Neuronal stem cell (in vitro differentiated cells): ENCODE results near the gene CCDC194.

ENCODE experiments used
- DNase-seq: peaks from one replicate; pipeline ENCODE4 v3.0.0-alpha.2; 2013; ENCODE audit warnings: low spot score
- H2AFZ ChIP-seq: one replicate; pipeline ENCODE4 v1.6.1; 2013; ENCODE audit warnings: mild to moderate bottlenecking, low read length, inconsistent platforms
- H2AK5ac ChIP-seq: 2 replicates; pipeline ENCODE4 v1.6.1; 2013; ENCODE audit warnings: low read depth, mild to moderate bottlenecking, inconsistent platforms, low read length, moderate library complexity, mixed read lengths
- H2BK120ac ChIP-seq: 2 replicates; pipeline ENCODE4 v1.6.1; 2013; ENCODE audit warnings: low read depth, mild to moderate bottlenecking, inconsistent platforms, low read length, moderate library complexity, mixed read lengths
- H2BK12ac ChIP-seq: one replicate; pipeline ENCODE4 v1.6.1; 2013; ENCODE audit warnings: low read length, inconsistent platforms
- H2BK15ac ChIP-seq: 2 replicates; pipeline ENCODE4 v1.6.1; 2013; ENCODE audit warnings: mild to moderate bottlenecking, low read length, inconsistent platforms, mixed read lengths
- H2BK5ac ChIP-seq: one replicate; pipeline ENCODE4 v1.6.1; 2013; ENCODE audit warnings: inconsistent platforms, mild to moderate bottlenecking, low read length, moderate library complexity
- H3K14ac ChIP-seq: one replicate; pipeline ENCODE4 v1.6.1; 2013; ENCODE audit warnings: low read length, inconsistent platforms
- H3K18ac ChIP-seq: 2 replicates; pipeline ENCODE4 v1.6.1; 2013; ENCODE audit warnings: low read length, inconsistent platforms
- H3K23ac ChIP-seq: 2 replicates; pipeline ENCODE4 v1.6.1; 2013; ENCODE audit warnings: low read depth, mild to moderate bottlenecking, mixed read lengths, low read length, inconsistent platforms; ENCODE audit not compliant: poor library complexity
- H3K27ac ChIP-seq: replicated peaks from 3 replicates; pipeline ENCODE4 v1.5.1; 2013; ENCODE audit warnings: low read length, inconsistent platforms
- H3K27me3 ChIP-seq, 3 experiments: 2 replicates each; pipeline ENCODE4 v1.6.1; 2013; ENCODE audit warnings: low read length in 3 of 3, mild to moderate bottlenecking in 2 of 3, inconsistent platforms in 1 of 3, low read depth in 1 of 3, mixed read lengths in 1 of 3, moderate library complexity in 1 of 3; ENCODE audit not compliant: control insufficient read depth in 3 of 3, insufficient read depth in 3 of 3
- H3K36me3 ChIP-seq, 2 donors: replicated peaks in 1 of 2; 2 replicates each; pipeline ENCODE4 v1.6.1; 2013; ENCODE audit warnings: low read length in 2 of 2; ENCODE audit not compliant: control insufficient read depth in 2 of 2, insufficient read depth in 2 of 2
- H3K4ac ChIP-seq: 2 replicates; pipeline ENCODE4 v1.6.1; 2013; ENCODE audit warnings: inconsistent platforms, mild to moderate bottlenecking, low read length, moderate library complexity
- H3K4me1 ChIP-seq, 2 donors: 1 replicate in 1 of 2; 2 replicates in 1 of 2; pipeline ENCODE4 v1.6.1; 2013; ENCODE audit warnings: low read length in 2 of 2, low read depth in 1 of 2; ENCODE audit not compliant: control insufficient read depth in 2 of 2, insufficient read depth in 1 of 2
- H3K4me2 ChIP-seq: one replicate; pipeline ENCODE4 v1.6.1; 2013; ENCODE audit warnings: mild to moderate bottlenecking, low read length, inconsistent platforms; ENCODE audit not compliant: insufficient read depth, poor library complexity, severe bottlenecking
- H3K4me3 ChIP-seq, 2 donors: 2 replicates each; pipeline ENCODE4 v1.5.1; 2013; ENCODE audit warnings: low read length in 2 of 2, mild to moderate bottlenecking in 2 of 2, inconsistent platforms in 1 of 2, moderate library complexity in 1 of 2
- H3K79me1 ChIP-seq: one replicate; pipeline ENCODE4 v1.6.1; 2013; ENCODE audit warnings: low read depth, mild to moderate bottlenecking, inconsistent platforms, low read length, moderate library complexity
- H3K9ac ChIP-seq: one replicate; pipeline ENCODE4 v1.6.1; 2013; ENCODE audit warnings: mild to moderate bottlenecking, low read depth, low read length, inconsistent platforms; ENCODE audit not compliant: poor library complexity
- H3K9me3 ChIP-seq, 2 donors: replicated peaks in 1 of 2; 2 replicates each; pipeline versions ENCODE3 to v1.6.1; 2013; ENCODE audit warnings: low read length in 2 of 2, mild to moderate bottlenecking in 2 of 2, inconsistent platforms in 1 of 2, low read depth in 1 of 2, mixed read lengths in 1 of 2, moderate library complexity in 1 of 2; ENCODE audit not compliant: control insufficient read depth in 2 of 2, insufficient read depth in 1 of 2
- H4K8ac ChIP-seq: one replicate; pipeline ENCODE4 v1.6.1; 2013; ENCODE audit warnings: low read depth, mild to moderate bottlenecking, inconsistent platforms, low read length, moderate library complexity
- H4K91ac ChIP-seq: one replicate; pipeline ENCODE4 v1.6.1; 2013; ENCODE audit warnings: low read length, low read depth, mild to moderate bottlenecking, inconsistent platforms; ENCODE audit not compliant: poor library complexity
- WGBS, 2 donors: extraction: QIAGEN DNeasy Blood & Tissue Kit; methylation state at CpG; one replicate each; pipeline ENCODE4 v1.1.7; 2013; ENCODE audit warnings: missing lambda C conversion rate in 2 of 2, mixed read lengths in 1 of 2; ENCODE audit not compliant: insufficient read length in 2 of 2, insufficient replicate concordance in 1 of 2; ENCODE audit errors: extremely low coverage in 2 of 2; 5-methylcytosine and 5-hydroxymethylcytosine counted together

The CCDC194 gene

DNA sequence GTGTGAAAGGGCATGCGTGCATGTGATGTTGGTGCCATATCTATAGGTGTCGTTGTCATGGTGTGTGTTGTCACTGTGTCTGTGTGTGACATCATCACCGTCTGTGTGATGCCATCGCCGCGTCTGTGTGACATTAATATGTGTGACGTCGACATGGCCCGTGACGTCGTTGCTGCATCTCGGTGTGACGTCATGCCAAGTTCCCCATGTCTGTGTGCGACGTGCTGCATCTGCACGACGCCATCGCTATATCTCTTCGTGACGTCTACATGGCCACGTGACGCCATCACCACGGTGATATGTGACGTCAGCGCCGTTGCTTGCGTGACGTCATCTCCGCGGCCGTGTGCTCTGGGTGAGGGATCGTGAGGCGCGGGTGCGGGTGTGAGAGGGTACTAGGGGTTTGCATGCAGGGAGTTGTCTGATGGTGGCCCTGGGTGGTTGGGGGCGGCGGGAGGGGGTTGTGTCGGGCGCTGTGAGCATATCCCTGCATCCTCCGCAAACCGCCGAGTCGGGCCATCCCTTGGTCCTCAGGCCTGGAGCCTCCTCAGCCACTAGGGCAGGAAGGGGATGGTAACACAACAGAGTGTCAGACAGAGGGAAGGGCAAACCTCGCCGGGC is 42.1 kb downstream of the CCDC194 start:
- Histone ChIP-seq H3K18ac (peak overlapping the region; percentile 63), H3K36me3 (no peaks in the 10 kb centered on the region), H4K91ac (peak overlapping the region; percentile 80), H3K23ac (peak overlapping the region; percentile 58), H2BK12ac (peak overlapping the region; percentile 95), H3K79me1 (no peaks in the 10 kb centered on the region), H3K4me1 (peaks cover 2 to 4% of the 10 kb centered on the region in 2 donors), H2AFZ (no peak overlapping the region), H2BK120ac (no peak overlapping the region), H3K4me3 (peak overlapping the region in 1 of 2 donors; percentile 37), H3K9ac (peak overlapping the region; percentile 53), H2AK5ac (no peak overlapping the region), H3K9me3 (no peaks in the 10 kb centered on the region), H4K8ac (no peak overlapping the region), H2BK15ac (no peak overlapping the region), H3K27me3 (no peaks in the 10 kb centered on the region), H3K4ac (peak overlapping the region; percentile 61), H3K14ac (no peak overlapping the region), H2BK5ac (no peak overlapping the region), H3K27ac (no peak overlapping the region), H3K4me2 (no peak overlapping the region)
- no peak for DNase-seq
- WGBS, 2 donors: no CpG with 5 or more reads among the region's 45 CpGs

DNA sequence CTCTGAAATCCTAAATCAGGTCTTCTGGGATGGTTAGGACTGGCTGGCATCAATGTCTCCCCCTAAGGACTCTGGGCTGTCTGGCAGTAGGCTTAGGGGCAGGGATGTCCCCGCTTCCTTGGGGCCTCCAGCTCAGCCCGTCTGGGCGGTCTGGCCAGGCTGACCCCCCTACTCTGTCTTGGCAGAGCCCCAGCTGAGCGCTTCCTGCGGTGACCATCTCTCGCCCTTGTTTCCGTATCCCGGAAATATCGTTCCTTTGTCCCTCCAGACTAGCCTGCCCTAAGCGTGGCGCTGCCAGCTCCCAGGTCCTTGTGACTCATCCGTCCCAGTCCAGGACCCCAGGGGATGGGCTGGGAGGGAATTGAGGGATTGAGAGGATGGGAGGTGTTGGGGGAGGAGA is 45.3 kb downstream of the CCDC194 start:
- Histone ChIP-seq H3K4me2 (no peak overlapping the region), H2BK12ac (no peak overlapping the region), H3K4me3 (no peak overlapping the region), H4K8ac (no peak overlapping the region), H3K14ac (no peak overlapping the region), H2AK5ac (no peak overlapping the region), H3K9ac (no peak overlapping the region), H3K79me1 (no peaks in the 10 kb centered on the region), H3K4ac (no peak overlapping the region), H2BK120ac (no peak overlapping the region), H2BK15ac (no peak overlapping the region), H3K27me3 (no peaks in the 10 kb centered on the region), H3K27ac (no peak overlapping the region), H3K36me3 (no peaks in the 10 kb centered on the region), H3K9me3 (no peaks in the 10 kb centered on the region), H3K18ac (peak overlapping the region; percentile 86), H2AFZ (peak overlapping the region; percentile 79), H3K23ac (no peak overlapping the region), H2BK5ac (no peak overlapping the region), H3K4me1 (peaks cover 2 to 4% of the 10 kb centered on the region in 2 donors), H4K91ac (no peak overlapping the region)
- DNase-seq: peak; percentile 23
- WGBS, 2 donors: no CpG with 5 or more reads among the region's 12 CpGs

DNA sequence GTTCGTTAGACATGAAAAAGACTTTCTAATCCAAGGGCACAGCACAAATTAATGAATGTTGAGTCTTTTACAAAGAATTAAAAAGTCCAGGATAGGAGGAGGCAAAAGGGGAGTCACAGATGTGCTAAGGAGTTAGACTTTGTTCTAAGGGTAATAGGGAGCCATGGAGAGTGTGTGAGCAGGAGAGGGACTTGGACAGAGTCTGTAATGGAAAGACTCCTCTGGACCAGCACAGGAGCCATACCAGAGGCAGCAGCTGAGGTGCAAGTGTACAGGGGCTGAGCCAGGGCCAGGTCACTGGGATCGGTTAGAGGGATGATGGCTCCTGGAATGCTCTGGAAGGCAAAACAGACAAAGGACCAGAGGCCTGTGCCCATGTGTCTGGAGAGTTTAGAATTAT is 46.1 kb downstream of the CCDC194 start:
- Histone ChIP-seq H3K23ac (no peak overlapping the region), H2AK5ac (no peak overlapping the region), H3K36me3 (peaks cover 0 to 3% of the 10 kb centered on the region in 2 donors), H3K79me1 (no peaks in the 10 kb centered on the region), H2BK5ac (no peak overlapping the region), H3K18ac (no peak overlapping the region), H2BK120ac (no peak overlapping the region), H4K91ac (no peak overlapping the region), H4K8ac (no peak overlapping the region), H3K14ac (no peak overlapping the region), H2AFZ (no peak overlapping the region), H3K9me3 (no peaks in the 10 kb centered on the region), H3K4me3 (no peak overlapping the region), H2BK12ac (no peak overlapping the region), H3K9ac (no peak overlapping the region), H3K4ac (no peak overlapping the region), H3K4me1 (peaks cover 2 to 4% of the 10 kb centered on the region in 2 donors), H2BK15ac (no peak overlapping the region), H3K4me2 (no peak overlapping the region), H3K27me3 (no peaks in the 10 kb centered on the region), H3K27ac (no peak overlapping the region)
- no CpG with 5 or more reads among the region's 2 CpGs for WGBS, 2 donors
- no peak for DNase-seq

DNA sequence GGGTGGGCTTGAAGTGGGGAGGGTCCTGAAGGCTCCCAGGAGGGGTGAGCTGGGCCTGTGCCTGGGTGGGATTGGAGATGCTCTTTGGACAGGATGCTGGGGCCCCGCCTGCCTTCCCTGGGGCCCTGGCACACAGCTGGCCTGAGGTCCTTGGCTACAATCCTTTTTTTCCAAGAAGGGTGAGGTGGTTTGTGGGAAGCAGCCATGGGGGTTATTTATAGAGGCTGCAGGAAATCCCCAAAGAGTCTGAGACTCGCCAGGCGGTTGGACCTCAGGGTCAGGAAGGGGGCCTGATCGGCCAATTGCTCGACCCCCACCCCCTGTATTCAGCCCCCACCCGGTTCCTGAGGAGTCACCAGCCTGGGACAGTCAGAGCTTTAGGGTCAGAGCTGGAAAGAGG is 46.6 kb downstream of the CCDC194 start:
- Histone ChIP-seq H2AK5ac (peak overlapping the region; percentile 36), H3K27ac (no peak overlapping the region), H3K9ac (no peak overlapping the region), H3K79me1 (no peaks in the 10 kb centered on the region), H3K18ac (no peak overlapping the region), H3K4ac (no peak overlapping the region), H3K9me3 (no peaks in the 10 kb centered on the region), H2AFZ (no peak overlapping the region), H3K4me1 (peaks cover 2 to 4% of the 10 kb centered on the region in 2 donors), H2BK15ac (no peak overlapping the region), H3K14ac (no peak overlapping the region), H4K91ac (no peak overlapping the region), H2BK12ac (no peak overlapping the region), H3K27me3 (no peaks in the 10 kb centered on the region), H4K8ac (no peak overlapping the region), H3K4me2 (no peak overlapping the region), H3K4me3 (no peak overlapping the region), H2BK120ac (no peak overlapping the region), H2BK5ac (no peak overlapping the region), H3K23ac (no peak overlapping the region), H3K36me3 (peaks cover 0 to 6% of the 10 kb centered on the region in 2 donors)
- no peak for DNase-seq
- no CpG with 5 or more reads among the region's 6 CpGs for WGBS, 2 donors
